OCI-LY1 (cell line): ENCODE data around the gene CPA5.

Experiments used
- H2AFZ ChIP-seq: fragments of 200-600 bp; sonication (generic), shearing (Covaris generic); 2 replicates; pipeline ENCODE4 v1.6.0; 2014; ENCODE audit warnings: antibody characterized with exemption, mild to moderate bottlenecking, low read length
- H3F3A ChIP-seq: fragments of 200-600 bp; sonication (generic), shearing (Covaris generic); 2 replicates; pipeline ENCODE4 v1.6.0; 2014; ENCODE audit warnings: mild to moderate bottlenecking, antibody characterized with exemption, low read length, moderate library complexity; ENCODE audit not compliant: insufficient read depth
- H3K27ac ChIP-seq: fragments of 200-600 bp; sonication (generic); 2 replicates; pipeline ENCODE4 v1.5.1; 2014; ENCODE audit warnings: low read length, mixed run types, mild to moderate bottlenecking, low read depth; ENCODE audit not compliant: poor library complexity, severe bottlenecking
- H3K27me3 ChIP-seq: fragments of 200-600 bp; sonication (generic); 2 replicates; pipeline ENCODE4 v1.6.0; 2014; ENCODE audit warnings: antibody characterized with exemption, mild to moderate bottlenecking, low read length, moderate library complexity; ENCODE audit not compliant: insufficient read depth
- H3K36me3 ChIP-seq: fragments of 200-600 bp; sonication (generic); 2 replicates; pipeline ENCODE4 v1.6.1; 2014; ENCODE audit warnings: mild to moderate bottlenecking, antibody characterized with exemption, low read length, moderate library complexity, mixed read lengths; ENCODE audit not compliant: insufficient read depth
- H3K4me1 ChIP-seq: fragments of 200-600 bp; sonication (generic); 2 replicates; pipeline ENCODE4 v1.5.1; 2014; ENCODE audit warnings: mild to moderate bottlenecking, low read length, moderate library complexity; ENCODE audit not compliant: insufficient read depth, severe bottlenecking
- H3K4me2 ChIP-seq: fragments of 200-600 bp; sonication (generic), shearing (Covaris generic); 2 replicates; pipeline ENCODE4 v1.6.1; 2014; ENCODE audit warnings: low read length
- H3K4me3 ChIP-seq: fragments of 200-600 bp; sonication (generic); 2 replicates; pipeline ENCODE4 v1.5.1; 2014; ENCODE audit warnings: low read length, low read depth, mild to moderate bottlenecking, mixed read lengths; ENCODE audit not compliant: poor library complexity, severe bottlenecking
- H3K79me2 ChIP-seq: fragments of 200-600 bp; shearing (Covaris generic); 2 replicates; pipeline ENCODE4 v1.6.1; 2016; ENCODE audit warnings: mixed run types, low read length, mixed read lengths; ENCODE audit not compliant: insufficient read depth
- H3K9ac ChIP-seq: fragments of 200-600 bp; sonication (generic), shearing (Covaris generic); 2 replicates; pipeline ENCODE4 v1.6.1; 2014; ENCODE audit warnings: mild to moderate bottlenecking, low read length, mixed read lengths
- H3K9me2 ChIP-seq: fragments of 200-600 bp; sonication (generic), shearing (Covaris generic); 2 replicates; pipeline ENCODE4 v1.6.1; 2014; ENCODE audit warnings: low read depth, mild to moderate bottlenecking, low read length, mixed read lengths
- H3K9me3 ChIP-seq: fragments of 200-600 bp; shearing (Covaris generic); 2 replicates; pipeline ENCODE4 v1.6.1; 2014; ENCODE audit warnings: low read length, mixed read lengths
- H4K20me1 ChIP-seq: fragments of 200-600 bp; sonication (generic), shearing (Covaris generic); 2 replicates; pipeline ENCODE4 v1.6.0; 2016; ENCODE audit warnings: mild to moderate bottlenecking, low read length; ENCODE audit not compliant: insufficient read depth
- CTCF ChIP-seq: fragments of 200-600 bp; sonication (generic), shearing (Covaris generic); IDR thresholded peaks from 2 replicates; pipeline ENCODE4 v1.5.1; 2017; ENCODE audit warnings: mild to moderate bottlenecking, antibody characterized with exemption, low read length, moderate library complexity, mixed read lengths
- EZH2 ChIP-seq: fragments of 200-600 bp; sonication (generic), shearing (Covaris generic); IDR thresholded peaks from 2 replicates; pipeline ENCODE4 v1.8.0; 2017; ENCODE audit warnings: borderline replicate concordance, mixed run types, mild to moderate bottlenecking, antibody characterized with exemption, low read length, moderate library complexity, mixed read lengths

CPA5 gene

GRCh38 chr7:130344271-130344866 lies at the start of gene CPA5:
Gene CPA5 (plus strand): TSS chr7:130344816. CDS start chr7:130346486, 1,670 bp downstream.
- Histone ChIP-seq H2AFZ (no peak within 1 kb of the TSS), H3K27ac (no peak within 1 kb of the TSS), H3K9ac (no peak within 1 kb of the TSS)

DNA sequence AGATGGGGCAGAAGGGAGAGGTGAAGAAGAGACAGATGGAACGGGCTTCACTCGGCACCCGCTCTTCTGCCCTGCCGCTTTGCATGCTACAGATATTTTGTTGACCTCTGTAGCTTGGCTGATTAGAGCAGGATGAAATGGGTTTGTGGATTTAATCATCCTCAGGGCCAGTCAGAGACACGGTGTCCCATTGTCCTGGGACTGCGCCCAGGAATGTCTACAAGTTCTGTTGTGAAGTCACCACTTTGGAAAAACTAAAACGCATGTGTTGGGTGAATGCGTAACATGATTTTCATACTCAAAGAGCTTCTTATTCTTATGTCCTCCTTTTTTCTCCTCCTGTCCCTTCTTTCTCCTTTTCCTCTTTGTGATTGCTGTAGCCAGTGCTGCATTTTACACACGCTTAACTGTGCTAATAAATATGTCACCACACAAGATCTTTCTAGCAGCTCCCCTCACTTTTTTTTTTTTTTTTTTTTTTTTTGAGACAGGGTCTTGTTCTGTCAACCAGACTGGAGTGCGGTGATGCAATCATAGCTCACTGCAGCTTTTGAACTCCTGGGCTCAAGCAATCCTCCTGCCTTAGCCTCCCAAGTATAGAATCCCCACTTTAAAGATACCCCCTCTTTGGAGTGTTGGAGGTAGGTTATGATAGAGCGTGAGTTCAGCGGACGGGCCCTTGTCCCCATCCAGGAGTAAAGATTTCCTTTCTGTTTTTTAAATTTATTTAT lies 48.2 kb upstream of the CPA5 start:
- Histone ChIP-seq H3K27me3 (peaks cover 10% of the 10 kb centered on the region), H3K27ac (no peak overlapping the region), H3K9me3 (peaks cover 2% of the 10 kb centered on the region; the same call in 1 of the 2 replicates), H2AFZ (no peak overlapping the region), H3K79me2 (no peaks in the 10 kb centered on the region), H3K4me2 (no peak overlapping the region), H3K36me3 (no peaks in the 10 kb centered on the region; the same call in 1 of the 2 replicates), H3F3A (no peaks in the 10 kb centered on the region), H4K20me1 (no peaks in the 10 kb centered on the region), H3K4me3 (no peak overlapping the region), H3K4me1 (peaks cover 10% of the 10 kb centered on the region), H3K9ac (no peak overlapping the region), H3K9me2 (no peaks in the 10 kb centered on the region)
- TF ChIP-seq EZH2 (no peak), CTCF (no peak)

More at GRCh38 chr7:130344271-130344866, at the start of gene CPA5:
- TF ChIP-seq CTCF (no peak), EZH2 (no peak)
- H3K4me2 ChIP-seq, result no peak within 1 kb of the TSS
- no peaks in the 10 kb centered on the region for H3K4me1 ChIP-seq
- H3K9me3 ChIP-seq, result no peaks in the 10 kb centered on the region; the same call in 1 of the 2 replicates
- H3K79me2 ChIP-seq, result no peaks in the 10 kb centered on the region
- no peaks in the 10 kb centered on the region for H3K27me3 ChIP-seq
- no peaks in the 10 kb centered on the region for H3F3A ChIP-seq
- H3K9me2 ChIP-seq, result no peaks in the 10 kb centered on the region
- H3K36me3 ChIP-seq, result no peaks in the 10 kb centered on the region; the same call in 1 of the 2 replicates
- no peak within 1 kb of the TSS for H3K4me3 ChIP-seq
- H4K20me1 ChIP-seq, result no peaks in the 10 kb centered on the region

GRCh38 chr7:130297628-130298543 lies 46.7 kb upstream of the CPA5 start:
- Histone ChIP-seq H3K79me2 (no peaks in the 10 kb centered on the region), H3K27ac (no peak overlapping the region), H4K20me1 (no peaks in the 10 kb centered on the region), H3K27me3 (peaks cover 16% of the 10 kb centered on the region), H3K4me3 (no peak overlapping the region), H3F3A (no peaks in the 10 kb centered on the region), H3K9ac (no peak overlapping the region), H3K4me2 (no peak overlapping the region), H3K36me3 (no peaks in the 10 kb centered on the region; the same call in 1 of the 2 replicates), H3K4me1 (peaks cover 10% of the 10 kb centered on the region), H3K9me2 (no peaks in the 10 kb centered on the region), H2AFZ (no peak overlapping the region), H3K9me3 (peaks cover 2% of the 10 kb centered on the region; the same call in 1 of the 2 replicates)
- no peak for TF ChIP-seq CTCF
- TF ChIP-seq EZH2, result no peak
